ENCODE results near the gene HCFC1R1.

The HCFC1R1 gene

DNA sequence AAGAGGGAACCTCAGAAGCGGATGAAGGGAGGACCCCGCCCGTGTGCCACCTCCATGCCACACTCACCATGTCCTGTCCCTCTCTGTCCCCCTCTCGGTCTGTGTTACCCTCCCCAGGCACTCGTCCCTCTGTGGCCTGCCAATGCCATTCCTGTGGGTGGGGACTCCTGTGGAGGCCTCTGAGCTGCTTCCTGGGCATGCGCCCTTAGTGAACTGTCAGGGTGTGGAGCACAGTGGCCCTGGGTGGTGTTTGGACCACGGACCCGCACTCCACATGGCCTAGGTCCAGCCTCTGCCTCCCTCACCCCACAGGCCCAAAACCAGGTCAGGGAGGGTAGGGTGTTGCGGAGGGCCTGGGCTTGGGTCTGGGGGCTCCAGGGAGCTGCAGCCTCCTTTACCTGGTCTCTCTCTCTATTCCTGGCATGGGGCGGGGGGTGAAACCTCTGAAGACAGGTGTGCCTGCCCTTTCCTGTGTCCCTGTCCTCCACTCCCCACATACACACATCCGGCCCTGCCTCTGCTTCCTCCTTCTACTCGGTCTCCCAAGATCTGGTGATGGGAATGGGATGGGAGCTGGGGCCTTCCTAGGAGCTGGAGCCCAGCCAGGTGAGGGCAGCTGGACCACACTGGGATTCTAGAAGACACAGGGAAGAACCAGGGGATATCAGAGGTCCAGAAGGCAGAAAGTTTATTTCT lies 32.0 kb downstream of the HCFC1R1 start:
- DNase-seq: no peak

- DNase-seq: no peak
Measured at GRCh38 chr16:2990891-2991290, 32.9 kb downstream of the HCFC1R1 start.

DNA sequence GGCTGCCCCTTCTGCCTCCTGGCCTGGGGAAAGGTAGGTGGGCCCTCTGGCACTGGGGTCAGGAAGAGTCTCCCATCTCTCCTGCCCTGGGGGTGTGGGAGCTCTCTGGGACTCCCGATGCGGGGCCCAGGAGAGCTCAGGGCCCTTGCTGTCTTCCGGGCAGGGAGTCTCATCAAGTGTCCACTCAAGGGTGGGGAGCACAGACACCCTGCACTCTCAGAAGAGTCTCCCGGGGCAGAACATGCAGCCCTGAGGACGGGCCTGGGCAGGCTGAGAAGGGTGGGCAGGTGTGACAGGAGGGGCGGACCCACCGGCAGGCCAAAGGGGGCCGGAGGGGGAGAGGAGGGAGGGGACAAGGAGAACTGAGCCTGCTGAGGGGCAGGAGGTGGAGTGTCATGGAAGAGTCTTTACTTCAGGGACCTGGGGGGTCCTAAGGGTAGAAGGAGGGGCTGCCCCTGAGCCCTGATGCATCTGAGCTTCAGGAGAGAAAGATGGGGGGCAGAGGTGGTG lies 35.1 kb downstream of the HCFC1R1 start:
- no peak for DNase-seq

DNA sequence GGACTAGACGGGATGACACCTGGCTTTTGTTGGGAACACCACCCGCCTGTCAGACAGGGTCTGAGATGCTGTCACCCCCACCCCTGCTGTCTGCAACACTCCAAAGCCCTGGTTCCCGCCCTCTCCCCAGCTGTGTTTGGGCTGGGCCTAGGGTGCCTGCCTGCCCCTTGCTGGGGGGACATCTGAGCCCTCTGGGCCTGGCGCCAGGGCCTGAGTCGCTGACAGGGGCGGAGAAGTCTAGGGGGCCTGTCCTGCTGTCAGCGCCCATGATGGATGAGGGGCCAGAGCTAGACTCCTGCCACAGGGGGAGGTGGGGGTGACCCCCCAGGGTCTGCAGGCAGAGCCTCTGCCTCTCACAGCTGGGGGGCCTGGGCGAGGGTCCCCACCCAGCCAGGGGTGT lies 35.9 kb downstream of the HCFC1R1 start:
- DNase-seq: no peak

GRCh38 chr16:2987286-2987685 lies 36.5 kb downstream of the HCFC1R1 start:
- DNase-seq: no peak

- DNase-seq: no peak
Measured at GRCh38 chr16:2986623-2987188, 37.0 kb downstream of the HCFC1R1 start.

DNA sequence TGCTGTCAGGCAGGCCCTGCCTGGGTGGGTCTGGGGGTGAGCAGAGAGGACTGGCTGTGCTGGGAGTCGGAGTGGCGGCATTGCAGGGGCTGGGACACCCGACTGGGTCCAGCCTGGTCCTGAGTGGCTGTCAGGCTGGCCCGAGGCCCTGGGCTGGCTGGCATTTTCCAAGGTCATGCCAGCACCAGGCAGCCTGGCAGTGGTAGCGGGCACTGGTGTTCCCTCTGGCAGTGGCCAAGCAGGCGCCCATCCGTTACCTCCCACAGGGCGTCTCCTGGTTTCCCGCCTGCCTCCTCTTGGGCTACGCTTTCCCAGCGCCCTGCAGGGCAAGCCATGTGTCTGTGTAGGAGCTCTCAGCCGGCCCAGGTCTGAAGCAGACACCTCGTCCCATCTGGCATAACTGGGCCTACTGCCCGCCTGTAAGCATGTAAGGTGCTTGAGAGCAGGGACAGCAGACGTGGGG lies 37.8 kb downstream of the HCFC1R1 start:
- DNase-seq: no peak

- no peak for DNase-seq
Measured at GRCh38 chr16:2985462-2985861, 38.3 kb downstream of the HCFC1R1 start.

DNA sequence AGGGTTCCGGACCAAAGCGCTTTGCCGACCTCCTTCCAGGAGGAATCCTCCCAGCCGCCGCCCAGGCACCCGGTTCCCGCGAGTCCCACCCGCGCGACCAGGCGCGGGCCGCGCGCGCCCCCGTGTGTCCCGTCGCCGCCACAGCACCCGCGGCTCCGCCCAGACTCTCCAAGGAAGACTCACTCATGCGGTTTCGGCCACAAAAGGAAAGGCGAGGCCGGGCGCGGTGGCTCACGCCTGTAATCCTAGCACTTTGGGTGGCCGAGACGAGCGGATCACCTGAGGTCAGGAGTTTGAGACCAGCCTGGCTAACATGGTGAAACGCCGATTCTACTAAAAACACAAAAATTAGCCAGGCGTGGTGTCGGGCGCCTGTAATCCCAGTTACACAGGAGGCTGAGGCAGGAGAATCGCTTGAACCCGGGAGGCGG lies 40.0 kb downstream of the HCFC1R1 start:
- peak in 1 of 2 experiments; percentile 61 for DNase-seq

- DNase-seq: no peak
Measured at GRCh38 chr16:2982402-2982801, 41.3 kb downstream of the HCFC1R1 start.

GRCh38 chr16:2981899-2982250 lies 41.9 kb downstream of the HCFC1R1 start:
- no peak for DNase-seq

DNA sequence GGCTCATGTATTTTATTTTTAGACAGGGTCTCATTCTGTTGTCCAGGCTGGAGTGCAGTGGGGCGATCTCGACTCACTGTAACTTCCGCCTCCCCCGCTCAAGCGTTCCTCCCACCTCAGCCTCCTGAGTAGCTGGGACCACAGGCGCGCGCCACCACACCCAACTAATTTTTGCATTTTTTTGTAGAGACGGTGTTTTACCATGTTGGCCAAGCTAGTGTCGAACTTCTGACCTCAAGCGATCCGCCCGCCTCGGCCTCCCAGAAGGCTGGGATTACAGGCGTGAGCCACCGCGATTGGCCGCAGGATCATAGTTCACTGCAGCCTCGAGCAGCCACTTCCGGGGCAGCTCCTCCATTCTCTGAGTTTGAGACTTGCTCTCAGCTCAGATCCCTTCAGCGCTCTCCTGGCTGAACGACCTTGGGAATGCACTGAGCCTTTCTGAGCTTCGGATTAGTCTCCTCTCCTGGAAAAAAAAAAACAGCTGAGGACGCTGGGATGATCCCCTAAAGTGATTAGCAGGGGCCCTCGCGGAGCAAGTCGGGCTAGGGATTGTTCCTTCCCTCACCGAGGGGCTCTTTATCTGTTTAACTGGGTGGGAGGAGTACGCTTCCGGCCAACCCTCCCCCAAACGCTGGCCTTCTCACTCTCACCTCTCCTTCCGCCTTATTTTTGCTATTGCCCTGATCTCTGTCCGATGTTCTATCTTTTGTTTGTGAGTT lies 42.4 kb downstream of the HCFC1R1 start:
- DNase-seq: no peak

DNA sequence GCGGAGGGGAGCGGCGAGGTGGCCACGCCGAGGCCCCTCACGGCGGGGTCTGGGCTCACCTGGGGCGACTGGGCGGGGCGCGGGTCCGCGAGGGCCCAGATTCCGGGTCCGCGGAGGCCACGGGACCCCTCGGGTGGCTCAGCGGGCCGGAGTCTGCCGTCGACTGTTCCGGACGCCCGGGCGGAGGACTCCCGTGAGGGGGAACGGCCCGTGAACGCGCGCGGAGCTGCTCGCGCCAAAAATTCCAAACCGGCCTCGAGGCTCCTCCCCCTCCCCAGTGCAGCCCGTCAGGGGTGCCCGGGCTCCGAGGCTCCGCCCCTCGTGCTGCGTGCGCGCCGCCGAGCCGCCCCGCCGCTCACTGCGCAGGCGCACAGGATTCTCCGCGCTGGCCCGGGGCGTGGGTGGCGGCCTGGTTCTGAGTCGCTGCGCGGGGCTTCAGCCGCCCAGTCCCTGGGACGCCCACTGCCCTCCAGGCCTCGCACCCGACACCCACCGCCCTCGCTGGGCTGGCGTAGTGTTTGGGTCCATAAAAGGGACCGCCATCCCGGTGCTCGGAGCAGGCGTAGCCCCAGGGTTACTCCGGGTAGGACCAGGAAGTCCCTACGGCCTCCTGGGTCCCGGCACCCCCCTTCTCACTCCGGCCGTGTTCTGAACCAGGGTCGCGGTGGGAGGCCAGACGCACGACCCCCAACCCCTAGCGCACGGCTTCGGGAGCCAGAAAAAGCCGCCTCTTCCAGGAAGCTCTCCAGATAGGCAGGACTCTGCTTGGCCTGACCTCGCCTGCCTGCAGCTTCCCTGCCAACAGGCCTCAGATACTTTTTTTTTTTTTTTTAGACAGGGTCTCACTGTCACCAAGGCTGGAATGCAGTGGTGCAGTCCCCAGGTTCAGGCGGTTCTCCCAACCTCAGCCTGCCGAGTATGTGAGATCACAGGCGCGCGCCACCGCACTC lies 43.2 kb downstream of the HCFC1R1 start, which contains the start of gene PKMYT1:
Gene PKMYT1, minus strand, starts transcription at position 220 of the 950 bp plus-strand sequence. CDS start 789 bp downstream, outside the sequence.
- peak in 1 of 2 experiments; percentile 60 for DNase-seq

- DNase-seq: peak in 1 of 2 experiments; percentile 6
Measured at GRCh38 chr16:2979669-2980226, 44.0 kb downstream of the HCFC1R1 start.

- no peak for DNase-seq
Measured at GRCh38 chr16:2977440-2977839, 46.3 kb downstream of the HCFC1R1 start.

- DNase-seq: no peak
Measured at GRCh38 chr16:2976673-2977072, 47.1 kb downstream of the HCFC1R1 start.

GRCh38 chr16:2976201-2976600 lies 47.5 kb downstream of the HCFC1R1 start:
- no peak for DNase-seq

DNA sequence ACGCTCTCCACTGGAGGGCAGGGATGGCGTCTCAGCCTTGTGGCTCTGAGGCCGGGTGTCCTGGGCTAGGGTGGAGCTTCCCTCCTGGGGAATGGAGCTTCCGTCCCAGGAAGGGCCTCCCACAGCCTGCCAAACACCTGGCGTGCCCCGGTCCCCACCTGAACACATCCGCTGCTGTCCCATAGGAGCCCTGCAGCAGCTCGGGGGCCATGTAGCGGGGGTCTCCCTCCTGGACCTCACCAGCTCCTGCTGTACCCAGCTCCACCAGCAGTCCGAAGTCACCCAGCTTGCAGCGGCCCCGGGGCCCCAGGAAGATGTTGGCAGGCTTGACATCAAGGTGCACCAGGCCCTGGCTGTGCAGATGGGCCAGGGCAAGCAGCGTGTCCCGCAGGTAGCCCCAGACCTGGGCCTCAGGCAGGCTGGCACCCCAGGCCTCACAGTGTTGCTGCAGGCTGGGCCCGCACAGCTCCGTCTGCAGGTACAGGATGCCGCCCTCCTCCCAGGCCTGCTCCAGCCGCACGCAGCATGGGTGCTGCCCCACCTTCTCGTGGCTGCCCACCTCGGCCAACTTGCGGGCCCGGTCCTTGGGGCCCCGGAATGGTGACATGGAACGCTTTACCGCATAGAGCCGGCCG lies 48.5 kb downstream of the HCFC1R1 start:
- no peak for DNase-seq

DNA sequence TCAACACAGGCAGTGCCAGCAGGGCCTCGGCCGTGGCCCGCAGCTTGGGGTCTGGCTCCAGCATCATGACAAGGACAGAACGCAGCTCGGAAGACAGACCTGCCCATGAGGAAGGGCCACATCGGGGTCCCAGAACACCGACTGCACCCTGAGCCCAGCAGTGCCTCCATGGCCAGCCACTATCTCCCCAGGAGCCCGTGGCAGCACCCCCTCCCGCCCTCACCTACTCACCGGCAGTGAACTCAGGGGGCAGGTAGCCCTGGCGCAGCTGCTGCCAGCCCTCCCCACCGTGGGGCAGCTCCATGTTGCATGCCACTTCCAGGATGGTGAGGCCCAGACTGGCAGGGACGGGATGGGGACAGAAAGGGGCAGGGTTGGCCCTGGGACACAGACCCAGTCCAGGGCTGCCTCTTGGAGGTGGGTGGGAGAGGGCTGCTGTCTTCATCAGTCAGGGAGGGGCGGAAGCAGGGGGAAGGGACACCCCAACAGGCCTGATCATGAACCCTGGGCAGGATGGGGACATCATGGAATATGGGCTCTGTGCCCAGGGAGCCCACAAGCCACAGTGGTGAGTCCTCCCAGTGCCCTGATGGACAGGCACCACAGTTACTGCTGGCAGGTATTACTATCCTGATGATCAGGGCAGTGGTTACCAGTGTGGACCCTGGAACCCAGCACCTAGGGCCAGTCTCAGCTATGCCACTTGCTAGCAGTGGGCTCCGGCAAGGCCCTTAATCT lies 49.3 kb downstream of the HCFC1R1 start:
- DNase-seq: no peak

DNA sequence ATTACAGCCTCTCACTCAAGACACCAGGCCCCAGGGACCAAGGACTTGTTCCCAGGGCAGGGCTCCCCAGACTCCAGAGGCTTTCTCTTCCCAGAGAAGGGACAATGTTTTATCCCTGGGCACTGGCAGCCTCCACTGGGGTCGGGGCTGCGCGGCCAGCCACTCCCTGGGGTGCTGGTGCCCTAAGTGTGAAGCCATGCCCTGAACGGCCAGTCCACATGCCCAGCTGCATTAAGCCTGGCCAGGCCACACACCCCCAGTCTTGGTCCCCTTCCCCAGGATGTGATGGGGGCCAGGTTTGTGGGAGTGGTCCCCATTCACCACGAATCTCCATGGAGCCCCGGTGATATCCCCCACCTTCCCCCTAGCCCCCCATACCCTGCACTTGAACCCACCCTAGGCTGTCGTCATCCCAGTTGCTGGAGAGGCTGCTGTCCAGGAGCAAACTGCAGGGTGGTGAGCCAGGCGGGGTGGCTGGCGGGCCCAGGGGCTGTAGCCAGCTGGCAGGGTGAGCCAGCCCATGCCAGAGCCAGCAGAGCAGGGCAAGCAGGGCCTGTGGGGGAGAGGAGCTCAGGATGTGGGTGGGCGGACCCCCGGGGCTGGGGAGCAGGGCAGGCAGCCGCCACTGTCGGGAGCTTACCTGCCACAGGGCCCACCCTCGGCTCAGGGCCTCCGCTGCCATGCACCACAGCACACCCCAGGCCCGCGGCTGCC lies 50.0 kb downstream of the HCFC1R1 start:
- DNase-seq: no peak
